Uterus (tissue), 2 donors: ENCODE results near the gene KIAA1328.

Experiments
- CTCF ChIP-seq, 4 experiments: fragments of 200-600 bp in 2 of 4; fragments of 450-650 bp in 2 of 4; sonication (generic) in 2 of 4; IDR thresholded peaks; one replicate each; pipeline ENCODE4 v1.5.1; 2016 to 2019; ENCODE audit warnings: antibody characterized with exemption in 4 of 4, mild to moderate bottlenecking in 2 of 4, moderate library complexity in 1 of 4
- POLR2A ChIP-seq, 2 donors: fragments of 450-650 bp; IDR thresholded peaks; one replicate each; pipeline ENCODE4 v1.6.1; 2016; ENCODE audit warnings: antibody characterized with exemption in 2 of 2, mild to moderate bottlenecking in 1 of 2, moderate library complexity in 1 of 2

- TF ChIP-seq CTCF (IDR thresholded peaks at IDR 0.05), result no peak
- TF ChIP-seq POLR2A (IDR thresholded peaks at IDR 0.05), result no peak
These were observed 19.7 kb downstream of the KIAA1328 start for GRCh38 chr18:36848609-36849008.
